Measurements from ENCODE around the gene SLC22A2. TPM values are rescaled to one million over a fixed set of nuclear protein-coding genes. Genes with fewer than 3 reads are reported as not detected.
"Not testable (repeated sequence)": the region's sequence is repeated elsewhere in the genome, so short reads cannot be mapped to it uniquely, and the experiment has no call there.

The SLC22A2 gene
- total RNA-seq = not detected

DNA sequence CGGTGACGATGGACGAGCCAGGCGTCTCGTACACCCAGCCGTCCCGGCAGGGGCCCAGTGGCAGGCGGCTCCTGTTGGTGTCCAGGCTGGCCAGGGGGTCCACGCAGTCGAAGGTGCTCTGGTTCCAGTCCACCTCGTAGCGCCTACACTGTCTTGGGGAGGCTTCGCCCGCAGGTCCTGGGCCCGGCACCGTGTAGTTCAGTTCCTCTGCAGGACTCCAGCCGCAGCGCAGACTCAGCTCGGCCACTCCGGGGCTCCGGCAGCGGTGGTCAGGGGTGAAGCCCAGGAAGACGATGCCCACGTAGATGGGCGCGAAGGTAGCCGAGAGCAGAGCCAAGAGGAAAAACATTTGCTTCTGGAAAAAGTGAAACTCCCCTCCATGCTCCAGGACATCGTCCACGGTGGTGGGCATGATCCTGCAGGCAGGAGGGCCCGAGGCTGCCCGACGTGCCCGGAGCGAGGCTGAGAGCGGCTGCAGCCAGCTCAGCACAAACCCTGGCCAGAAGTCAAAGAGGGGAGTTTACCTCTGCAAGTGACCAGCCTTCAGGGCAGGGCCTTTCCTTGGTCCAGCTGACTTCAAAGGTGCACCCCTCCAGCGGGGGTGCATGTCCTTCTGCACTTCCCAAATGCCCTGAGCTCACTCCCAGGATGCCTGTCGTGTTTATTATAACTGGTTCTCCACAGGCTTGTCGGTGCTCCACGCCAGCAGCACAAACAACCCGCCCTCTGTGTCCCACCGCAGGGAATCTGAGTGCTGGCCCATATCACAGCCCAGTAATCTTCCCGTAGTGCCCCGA is at the start of gene SLC22A2:
Gene SLC22A2 (minus strand): TSS at position 476 of the 797 bp plus-strand sequence. CDS start 64 bp downstream, at position 412.
- no peak for DNase-seq
- no peaks in the 10 kb centered on the region for H3K9me3 ChIP-seq
- intact Hi-C loops (cut with DNase I) = no loop called here
- 77 to 81% methylated on average over 15 to 19 of the region's 43 CpGs for WGBS, 2 donors
- no peaks in the 10 kb centered on the region for H3K27me3 ChIP-seq
- TF ChIP-seq, protein P1, sequence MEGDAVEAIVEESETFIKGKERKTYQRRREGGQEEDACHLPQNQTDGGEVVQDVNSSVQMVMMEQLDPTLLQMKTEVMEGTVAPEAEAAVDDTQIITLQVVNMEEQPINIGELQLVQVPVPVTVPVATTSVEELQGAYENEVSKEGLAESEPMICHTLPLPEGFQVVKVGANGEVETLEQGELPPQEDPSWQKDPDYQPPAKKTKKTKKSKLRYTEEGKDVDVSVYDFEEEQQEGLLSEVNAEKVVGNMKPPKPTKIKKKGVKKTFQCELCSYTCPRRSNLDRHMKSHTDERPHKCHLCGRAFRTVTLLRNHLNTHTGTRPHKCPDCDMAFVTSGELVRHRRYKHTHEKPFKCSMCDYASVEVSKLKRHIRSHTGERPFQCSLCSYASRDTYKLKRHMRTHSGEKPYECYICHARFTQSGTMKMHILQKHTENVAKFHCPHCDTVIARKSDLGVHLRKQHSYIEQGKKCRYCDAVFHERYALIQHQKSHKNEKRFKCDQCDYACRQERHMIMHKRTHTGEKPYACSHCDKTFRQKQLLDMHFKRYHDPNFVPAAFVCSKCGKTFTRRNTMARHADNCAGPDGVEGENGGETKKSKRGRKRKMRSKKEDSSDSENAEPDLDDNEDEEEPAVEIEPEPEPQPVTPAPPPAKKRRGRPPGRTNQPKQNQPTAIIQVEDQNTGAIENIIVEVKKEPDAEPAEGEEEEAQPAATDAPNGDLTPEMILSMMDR (IDR thresholded peaks at IDR 0.05) = no peak
- TF ChIP-seq POLR2A (IDR thresholded peaks at IDR 0.05) = no peak
- H3K27ac ChIP-seq = no peak within 1 kb of the TSS
- no peaks in the 10 kb centered on the region for H3K36me3 ChIP-seq
- no peak within 1 kb of the TSS for H3K4me3 ChIP-seq
- H3K4me1 ChIP-seq = peaks cover 0 to 5% (median 0%) of the 10 kb centered on the region in 3 donors

DNA sequence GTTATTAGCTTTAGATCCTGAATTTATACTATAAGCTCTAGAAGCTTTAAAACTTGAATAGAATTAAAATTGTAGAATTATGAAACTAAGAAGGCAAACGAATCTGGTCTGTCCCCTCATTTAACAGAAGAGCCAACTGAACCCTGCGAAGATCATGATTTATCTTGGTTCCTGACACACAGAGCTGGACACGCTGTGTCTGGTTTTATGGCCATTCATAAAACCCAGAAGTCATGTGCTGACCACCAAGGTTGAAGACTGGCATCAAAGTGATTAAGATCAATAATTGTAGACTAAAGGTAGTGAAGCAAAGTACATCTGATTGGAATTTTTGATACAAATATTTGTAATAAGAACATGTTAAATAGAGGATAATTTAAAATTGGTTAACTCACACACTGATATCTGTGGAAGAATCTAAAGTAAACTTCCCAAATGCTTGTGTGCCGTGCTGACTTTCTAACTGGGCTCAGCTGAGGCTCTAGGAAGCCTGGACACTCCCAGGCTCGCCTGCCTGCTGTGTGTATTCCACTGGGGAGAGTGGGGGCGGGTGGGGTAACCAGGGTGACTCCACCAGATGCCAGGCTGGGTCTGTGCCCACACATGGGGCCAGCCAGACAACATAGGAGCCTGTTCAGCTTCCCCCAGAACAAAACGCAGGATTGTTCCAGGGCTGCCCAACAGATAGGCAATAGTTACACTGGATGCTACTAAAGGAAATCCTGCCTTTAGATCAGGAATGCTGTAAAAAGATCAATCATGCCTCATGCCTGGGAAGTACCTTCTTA is 47.5 kb upstream of the SLC22A2 start:
- no peak overlapping the region for H3K4me3 ChIP-seq
- WGBS, 2 donors = 57 to 58% methylated on average over 7 of the region's 7 CpGs
- H3K27ac ChIP-seq = no peak overlapping the region
- H3K36me3 ChIP-seq = no peaks in the 10 kb centered on the region
- peaks cover 0 to 26% (median 6%) of the 10 kb centered on the region in 3 donors for H3K4me1 ChIP-seq
- H3K9me3 ChIP-seq = peaks cover 0 to 19% (median 9%) of the 10 kb centered on the region in 3 donors
- intact Hi-C loops (cut with DNase I) = no loop called here
- DNase-seq = no peak
- TF ChIP-seq, protein P1 (IDR thresholded peaks at IDR 0.05) = no peak
- TF ChIP-seq POLR2A (IDR thresholded peaks at IDR 0.05) = no peak
- no peaks in the 10 kb centered on the region for H3K27me3 ChIP-seq

DNA sequence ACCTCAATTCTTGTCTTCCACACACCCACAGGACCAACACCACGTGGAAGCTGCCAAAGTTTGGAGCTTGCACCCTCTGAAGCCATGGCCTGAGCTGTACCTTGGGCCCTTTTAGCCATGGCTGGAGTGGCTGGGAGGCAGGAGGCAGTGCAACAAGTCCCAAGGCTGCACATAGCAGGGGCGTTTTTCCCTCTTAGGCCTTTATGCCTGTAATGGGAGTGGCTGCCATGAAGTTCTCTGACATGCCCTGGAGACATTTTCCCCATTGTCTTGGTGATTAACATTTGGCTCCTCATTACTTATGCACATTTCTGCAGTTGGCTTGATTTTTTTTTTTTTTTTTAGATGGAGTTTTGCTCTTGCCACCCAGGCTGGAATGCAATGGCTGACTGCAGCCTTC is 45.2 kb upstream of the SLC22A2 start:
- Histone ChIP-seq H3K36me3 (no peaks in the 10 kb centered on the region), H3K27ac (peak overlapping the region in 1 of 4 donors; percentile 3), H3K27me3 (no peaks in the 10 kb centered on the region), H3K4me1 (peaks cover 5 to 44% (median 14%) of the 10 kb centered on the region in 3 donors), H3K4me3 (no peak overlapping the region), H3K9me3 (no peaks in the 10 kb centered on the region)
- intact Hi-C loops (cut with DNase I) = no loop called here
- TF ChIP-seq POLR2A (IDR thresholded peaks at IDR 0.05) = no peak
- TF ChIP-seq, protein P1 (IDR thresholded peaks at IDR 0.05) = no peak
- WGBS, 2 donors = 11 to 27% methylated on average over 1 to 2 of the region's 2 CpGs
- no peak for DNase-seq

DNA sequence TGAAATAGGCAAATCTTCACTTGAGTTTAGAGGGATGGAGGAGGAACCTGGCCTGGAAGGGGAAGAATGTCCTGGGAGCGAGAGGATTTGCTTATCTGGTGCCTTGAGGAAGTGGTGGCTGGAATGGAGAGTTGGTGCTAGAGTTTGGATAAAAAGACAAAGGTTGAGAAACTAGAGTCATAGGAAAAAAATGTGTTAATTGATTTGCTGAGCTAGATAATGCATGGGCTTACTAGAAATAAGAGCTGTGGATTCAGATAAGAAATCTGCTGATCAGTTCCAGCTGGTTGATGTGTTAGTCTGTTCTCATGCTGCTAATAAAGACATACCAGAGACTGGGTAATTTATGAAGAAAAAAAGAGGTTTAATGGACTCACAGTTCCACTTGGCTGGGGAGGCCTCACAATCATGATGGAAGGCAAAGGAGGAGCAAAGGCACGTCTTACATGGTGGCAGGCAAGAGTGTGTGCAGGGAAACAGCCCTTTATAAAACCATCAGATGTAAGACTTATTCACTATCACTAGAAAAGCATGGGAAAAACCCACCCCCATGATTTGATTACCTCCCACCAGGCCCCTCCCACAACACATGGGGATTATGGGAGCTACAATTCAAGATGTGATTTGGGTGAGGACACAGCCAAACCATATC is 43.9 kb upstream of the SLC22A2 start:
- intact Hi-C loops (cut with DNase I); H3K9me3 ChIP-seq; H3K4me3 ChIP-seq; H3K27ac ChIP-seq; H3K27me3 ChIP-seq; DNase-seq; H3K36me3 ChIP-seq: not testable (repeated sequence)
- 84 to 89% methylated on average over 1 to 2 of the region's 2 CpGs for WGBS, 2 donors
- H3K4me1 ChIP-seq = peaks cover 5 to 44% (median 14%) of the 10 kb centered on the region in 3 donors

DNA sequence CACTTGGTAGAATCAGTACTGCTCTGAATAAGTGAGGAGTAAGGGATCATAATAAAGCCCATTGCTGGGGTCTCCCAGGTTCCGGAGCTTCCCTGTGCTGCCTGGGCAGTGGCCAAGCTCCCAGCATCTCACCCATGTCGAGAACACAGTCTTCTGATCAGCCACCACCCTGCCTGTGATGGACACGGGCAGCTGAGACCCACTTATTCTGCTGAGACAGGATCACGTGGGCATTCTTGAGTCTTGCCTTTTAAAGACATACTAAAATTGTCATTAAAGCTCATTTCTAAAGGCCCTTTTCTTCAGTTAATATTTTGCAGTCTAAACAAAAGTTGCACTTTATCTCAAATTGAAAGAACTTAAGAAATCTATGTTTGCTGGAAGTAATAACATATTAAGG is 42.7 kb upstream of the SLC22A2 start:
- 54 to 70% methylated on average over 4 of the region's 4 CpGs for WGBS, 2 donors
- intact Hi-C loops (cut with DNase I) = no loop called here

More for the DNA sequence above, 42.7 kb upstream of the SLC22A2 start:
- no peak for DNase-seq
- H3K36me3 ChIP-seq = no peaks in the 10 kb centered on the region
- H3K4me3 ChIP-seq = no peak overlapping the region
- TF ChIP-seq POLR2A (IDR thresholded peaks at IDR 0.05) = no peak
- TF ChIP-seq, protein P1 (IDR thresholded peaks at IDR 0.05) = no peak
- H3K4me1 ChIP-seq = peaks cover 5 to 44% (median 14%) of the 10 kb centered on the region in 3 donors
- H3K9me3 ChIP-seq = no peaks in the 10 kb centered on the region
- no peaks in the 10 kb centered on the region for H3K27me3 ChIP-seq
- peak overlapping the region in 3 of 4 donors; percentile 73 to 84 (median 79) for H3K27ac ChIP-seq
